ENCODE measurements around the gene SIK2.

The SIK2 gene

DNA sequence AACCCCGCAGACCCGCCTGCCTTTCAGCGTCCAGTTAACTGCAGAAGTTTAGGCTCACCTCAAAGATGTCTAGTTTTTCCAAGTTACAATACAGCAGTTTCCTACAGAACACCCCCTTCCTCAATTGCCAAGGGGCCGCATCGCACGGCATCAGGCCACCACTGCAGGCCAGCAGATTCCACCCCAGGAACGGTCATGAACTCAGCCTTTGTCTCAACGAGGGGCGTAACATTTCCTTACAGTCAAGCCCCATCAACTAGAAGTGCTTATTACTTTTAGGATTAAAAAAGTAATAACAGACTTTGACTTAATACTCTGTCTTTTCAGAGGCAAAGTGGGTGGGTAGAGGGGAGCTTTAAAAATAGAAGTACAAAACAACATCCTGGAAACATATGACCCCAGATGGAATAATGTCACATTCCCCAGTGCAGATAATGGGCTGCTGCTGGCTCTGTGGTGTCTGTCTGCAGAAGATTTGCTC is 127.6 kb downstream of the SIK2 start:
- no peak for DNase-seq (ENCODE audit: low read depth)

DNA sequence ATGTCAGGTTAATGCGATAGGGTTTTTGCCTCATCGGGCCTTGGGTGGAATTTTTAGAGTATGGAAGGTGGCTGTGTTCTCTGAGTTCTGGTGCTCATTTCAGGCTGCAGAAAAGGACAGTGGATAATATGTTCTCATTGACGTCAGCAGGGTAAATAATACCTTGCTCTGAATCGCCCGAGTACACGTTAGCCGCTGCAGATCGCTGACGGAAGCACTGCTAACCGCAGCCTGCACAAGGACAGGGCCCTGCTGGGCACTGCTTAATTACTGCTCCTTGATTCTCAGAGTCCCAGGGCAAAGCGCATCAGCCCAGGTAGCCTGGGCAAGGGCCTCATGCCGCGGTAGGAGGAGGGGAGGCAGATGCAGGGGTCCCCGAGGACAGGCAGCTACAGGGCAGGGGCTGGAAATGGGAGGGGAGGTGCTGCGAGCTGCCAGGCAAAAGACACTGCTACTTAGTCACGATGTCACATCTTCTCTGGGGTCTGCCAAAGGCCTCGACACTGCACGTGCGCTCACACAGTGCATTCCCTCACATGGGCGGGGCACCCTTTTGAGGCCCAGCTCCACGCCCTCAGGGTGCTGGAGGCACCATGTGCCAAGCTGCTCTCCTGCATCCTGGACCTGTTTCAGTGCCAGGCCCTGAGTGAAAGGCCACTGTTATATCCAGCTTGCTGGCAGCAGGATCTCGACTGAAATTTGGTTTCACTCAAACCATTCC is 128.8 kb downstream of the SIK2 start:
- DNase-seq (ENCODE audit: low read depth), result no peak

DNA sequence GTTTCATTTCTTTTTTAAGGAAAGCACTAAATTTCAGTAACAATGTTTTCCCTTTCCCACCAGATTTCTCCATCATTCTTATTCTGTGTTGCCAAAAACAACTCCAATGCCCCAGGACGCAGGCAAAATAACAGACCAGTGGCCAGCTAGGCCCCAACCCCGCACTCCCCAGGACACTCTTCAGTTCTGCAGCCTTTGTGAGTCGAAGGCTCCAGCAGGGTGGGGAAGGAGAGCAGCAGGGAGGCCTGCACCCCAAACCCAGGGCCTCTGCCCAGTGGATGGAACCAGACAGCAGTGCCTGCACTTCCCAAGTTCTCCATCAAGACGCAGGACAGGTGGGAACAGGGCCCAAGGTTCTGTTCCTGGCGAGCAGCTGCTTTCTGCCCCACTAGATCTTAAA is 129.6 kb downstream of the SIK2 start:
- no peak for DNase-seq (ENCODE audit: low read depth)

DNA sequence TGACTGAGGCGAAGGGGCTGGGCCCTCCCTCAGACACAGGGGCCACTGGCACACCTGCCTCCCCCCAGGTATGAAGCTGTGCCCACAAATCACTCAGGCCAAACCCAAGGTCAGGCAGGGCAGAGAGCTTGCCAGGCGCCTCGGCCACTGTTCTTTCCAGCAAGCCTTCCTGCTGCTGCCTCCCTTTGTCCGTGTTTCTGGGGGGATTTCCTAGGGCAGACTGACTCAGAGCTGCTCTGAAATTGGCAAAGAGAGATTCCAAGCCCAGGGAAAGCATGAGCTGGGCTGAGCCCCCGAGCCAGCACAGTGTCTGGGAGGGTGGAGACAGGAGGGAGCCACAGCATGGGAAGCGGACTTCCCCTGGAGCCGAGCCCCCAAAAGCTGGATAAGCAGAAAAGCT is 130.8 kb downstream of the SIK2 start:
- no peak for DNase-seq (ENCODE audit: low read depth)

GRCh38 chr11:111733611-111734088 is 131.4 kb downstream of the SIK2 start:
- DNase-seq (ENCODE audit: low read depth), result no peak

DNA sequence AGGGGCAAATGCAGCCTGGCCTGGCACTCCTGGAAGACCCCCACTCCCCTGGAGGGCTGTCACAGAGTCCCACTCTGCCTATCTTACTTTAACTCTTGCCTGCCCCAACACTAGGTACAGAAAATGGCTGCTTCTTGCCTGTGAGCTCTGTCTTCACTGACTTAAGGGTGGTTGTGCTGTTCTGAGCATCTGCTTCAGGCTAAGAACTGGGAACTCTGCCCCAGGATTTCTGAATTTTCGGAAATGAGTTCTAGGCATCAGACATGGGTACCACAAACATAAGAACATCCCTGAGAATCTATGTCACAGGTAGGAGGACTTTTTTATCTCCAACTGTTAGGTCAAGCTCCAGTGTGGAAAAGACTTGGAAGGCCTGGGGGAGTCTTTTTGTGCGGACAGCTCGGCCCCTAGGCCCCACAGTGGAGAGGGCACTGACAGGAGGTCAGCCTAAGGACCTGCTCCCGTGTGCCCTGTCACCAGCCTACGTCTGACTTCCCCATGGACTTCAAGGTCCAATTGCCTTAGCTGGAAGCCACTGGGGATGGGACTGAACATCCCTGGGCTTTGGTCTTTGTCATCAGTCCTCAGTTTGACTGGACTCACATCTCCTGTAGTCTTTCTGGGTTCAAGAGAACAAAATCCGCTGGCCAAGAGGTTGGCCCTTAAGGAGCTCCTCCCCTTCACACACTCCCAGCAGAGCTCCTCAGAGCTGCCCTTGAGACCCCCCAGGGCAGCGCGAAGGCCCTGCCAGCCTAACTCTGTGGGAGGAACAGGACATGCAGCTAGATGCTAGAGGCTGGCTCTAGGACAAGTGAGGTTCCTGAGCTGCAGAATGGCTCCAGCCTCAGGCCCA is 132.1 kb downstream of the SIK2 start:
- no peak for DNase-seq (ENCODE audit: low read depth)

- no peak for DNase-seq (ENCODE audit: low read depth)
Measured at GRCh38 chr11:111734954-111735261, 132.7 kb downstream of the SIK2 start.

GRCh38 chr11:111735262-111736116 is 133.2 kb downstream of the SIK2 start:
- DNase-seq (ENCODE audit: low read depth), result no peak

- DNase-seq (ENCODE audit: low read depth), result no peak
Measured at GRCh38 chr11:111736181-111736590, 133.9 kb downstream of the SIK2 start.

GRCh38 chr11:111736621-111737443 is 134.6 kb downstream of the SIK2 start:
- no peak for DNase-seq (ENCODE audit: low read depth)

DNA sequence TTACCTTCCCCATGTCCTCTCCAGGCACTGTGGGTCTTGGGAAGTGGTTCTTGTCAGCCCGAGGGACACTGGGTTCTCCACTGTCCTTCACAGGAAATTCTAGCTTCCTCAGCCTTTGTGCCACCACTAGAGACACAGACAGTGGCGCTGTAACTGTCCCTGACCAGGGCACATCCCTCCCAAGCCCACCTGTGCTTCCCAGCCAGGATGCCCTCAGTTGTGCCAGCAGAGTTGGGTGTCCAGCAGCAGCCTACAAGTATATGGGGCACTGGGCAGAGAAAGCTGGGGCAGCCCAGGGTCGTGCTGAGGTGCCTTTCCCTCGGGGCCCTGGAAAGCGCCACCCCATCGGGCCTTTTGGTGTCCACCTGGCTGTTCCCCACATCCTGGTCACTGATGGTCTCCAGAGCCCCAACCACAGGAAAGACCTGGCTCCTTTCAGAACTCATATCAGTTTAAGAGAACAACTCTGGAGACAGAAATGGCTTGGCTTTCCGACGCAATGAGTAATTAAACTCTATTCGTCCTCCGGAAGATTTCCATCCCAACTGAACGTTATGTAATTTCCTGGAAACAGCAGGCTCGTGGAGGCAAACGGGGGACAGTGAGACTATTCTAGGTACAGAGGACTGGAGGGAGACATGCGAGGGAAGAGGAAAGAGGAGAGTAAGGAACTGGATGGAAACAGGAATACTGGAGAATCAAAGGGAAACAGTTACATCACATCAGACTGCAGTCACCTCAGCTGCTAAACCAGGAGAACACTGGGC is 135.4 kb downstream of the SIK2 start:
- DNase-seq (ENCODE audit: low read depth), result no peak

DNA sequence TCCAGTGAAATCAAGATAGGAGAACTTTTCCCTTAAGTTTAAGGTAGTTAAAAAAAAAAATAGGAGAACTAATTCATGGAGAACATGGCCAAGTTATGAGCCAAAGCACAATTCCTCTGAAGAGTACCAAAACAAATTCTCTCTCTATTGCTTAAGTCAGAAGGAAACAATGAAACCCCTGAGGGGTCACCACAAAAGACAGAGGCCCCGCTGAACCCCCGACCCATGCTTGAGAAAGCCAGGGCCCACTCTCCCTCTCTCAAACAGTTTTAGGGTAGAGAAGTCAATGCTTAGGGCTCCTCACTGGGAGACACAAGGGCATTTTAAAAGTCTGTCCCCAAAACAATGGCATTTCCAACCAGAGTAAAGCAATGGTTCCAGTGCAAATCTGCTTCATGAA is 137.1 kb downstream of the SIK2 start:
- no peak for DNase-seq (ENCODE audit: low read depth)

GRCh38 chr11:111741751-111742150 is 139.5 kb downstream of the SIK2 start:
- no peak for DNase-seq (ENCODE audit: low read depth)

GRCh38 chr11:111743700-111744099 is 141.5 kb downstream of the SIK2 start:
- no peak for DNase-seq (ENCODE audit: low read depth)

DNA sequence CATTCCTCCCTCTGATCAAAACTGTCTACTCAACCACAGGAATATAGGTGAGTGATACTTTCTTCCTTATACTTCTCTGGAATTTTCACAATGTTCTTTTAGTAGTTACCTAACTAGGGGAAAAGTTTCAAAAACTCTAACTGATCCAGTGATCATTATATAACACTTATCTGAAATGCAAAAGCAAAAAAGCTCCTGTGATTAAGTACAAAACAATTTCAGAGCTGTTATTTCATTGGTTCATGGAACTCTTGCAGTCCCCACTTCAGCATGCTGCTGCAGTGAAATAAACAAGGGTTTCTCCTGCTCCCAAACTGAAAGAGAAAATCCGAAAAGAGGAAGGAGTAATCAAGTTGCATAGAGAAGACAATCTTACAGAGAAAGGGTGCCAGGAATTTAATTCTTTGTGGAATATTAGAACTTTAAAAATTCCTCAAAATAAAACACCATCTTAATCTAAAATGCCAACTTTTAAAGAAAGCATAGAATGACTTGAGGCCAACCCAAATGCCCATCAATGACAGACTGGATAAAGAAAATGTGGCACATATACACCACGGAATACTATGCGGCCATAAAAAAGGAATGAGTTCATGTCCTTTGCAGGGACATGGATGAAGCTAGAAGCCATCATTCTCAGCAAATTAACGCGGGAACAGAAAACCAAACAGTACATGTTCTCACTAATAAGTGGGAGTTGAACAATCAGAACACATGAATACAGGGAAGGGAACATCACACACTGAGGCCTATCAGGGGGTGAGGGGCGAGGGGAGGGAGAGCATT is 143.7 kb downstream of the SIK2 start:
- DNase-seq (ENCODE audit: low read depth), result no peak

DNA sequence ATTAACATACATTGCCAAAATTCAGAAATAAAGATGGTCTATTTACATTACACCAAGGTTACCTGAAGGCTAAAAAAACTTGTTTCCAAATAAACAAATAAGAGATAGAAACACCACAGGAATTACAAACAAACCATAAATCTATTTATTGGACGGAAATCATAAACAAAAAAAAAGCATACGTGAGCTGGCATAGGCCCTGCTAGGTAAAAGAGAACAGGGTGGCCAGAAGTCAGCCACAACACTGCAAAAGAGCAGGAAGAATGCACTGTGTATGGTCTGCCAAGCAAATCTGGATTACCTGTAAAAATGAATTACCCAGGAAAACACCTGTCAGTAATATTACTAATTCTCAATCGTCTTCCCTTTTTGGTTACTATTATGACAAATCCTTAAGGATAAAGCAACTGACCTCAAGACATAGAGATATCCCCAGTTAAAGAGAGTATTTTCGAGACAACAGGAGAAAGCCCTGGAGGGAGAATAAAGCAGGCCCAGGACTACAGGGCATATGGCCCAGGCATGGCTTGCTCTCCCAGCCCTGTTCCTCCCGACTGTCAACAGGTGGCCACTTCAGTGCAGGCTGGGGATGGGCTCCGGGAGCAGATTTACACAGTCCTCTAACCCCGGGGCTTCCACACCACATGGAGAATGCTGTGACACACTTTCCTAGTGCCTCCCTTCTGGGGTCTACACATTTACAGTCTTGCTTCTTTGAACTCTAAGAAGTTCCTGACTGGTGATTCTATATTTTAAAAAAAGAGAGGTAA is 146.0 kb downstream of the SIK2 start:
- no peak for DNase-seq (ENCODE audit: low read depth)

GRCh38 chr11:111749646-111750045 is 147.4 kb downstream of the SIK2 start:
- no peak for DNase-seq (ENCODE audit: low read depth)

DNA sequence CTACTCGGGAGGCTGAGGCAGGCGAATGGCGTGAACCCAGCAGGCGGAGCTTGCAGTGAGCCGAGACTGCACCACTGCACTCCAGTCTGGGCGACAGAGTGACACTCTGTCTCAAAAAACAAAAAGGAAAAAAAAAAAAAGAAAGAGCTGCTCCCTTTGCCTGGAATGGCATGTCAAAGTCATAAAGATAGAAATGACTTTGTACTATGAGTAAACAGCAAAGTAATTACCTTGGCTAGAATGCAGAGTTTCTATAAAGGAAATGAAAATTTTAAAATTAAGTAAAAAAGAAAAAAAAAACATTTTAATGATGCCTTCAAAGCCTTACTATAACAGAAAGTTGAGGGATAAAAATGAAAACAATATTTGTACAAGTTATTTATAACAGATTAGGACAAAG is 153.8 kb downstream of the SIK2 start:
- no peak for DNase-seq (ENCODE audit: low read depth)

- DNase-seq (ENCODE audit: low read depth), result no peak
Measured at GRCh38 chr11:111759376-111759775, 157.1 kb downstream of the SIK2 start.

Measured in CMK (cell line).